ENCODE results near the gene TNPO1.

The TNPO1 gene

DNA sequence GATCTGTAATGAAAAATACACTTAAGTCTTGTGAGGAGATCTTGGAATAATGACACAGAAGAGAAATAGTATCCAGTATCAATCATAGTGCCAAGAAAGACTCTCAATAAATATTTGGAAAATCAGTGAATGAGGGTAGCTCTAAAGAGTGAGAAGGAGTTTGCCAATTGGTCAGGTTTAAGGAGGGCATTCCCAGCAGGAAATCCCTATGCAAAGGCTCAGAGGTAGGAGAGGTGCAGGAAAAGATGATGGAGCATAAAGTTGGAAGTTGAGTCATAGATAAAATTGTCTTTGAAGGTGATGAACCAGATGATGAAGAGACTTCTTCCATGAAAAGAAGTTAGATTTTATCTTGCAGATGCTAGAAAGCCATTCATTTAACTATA, 27.8 kb downstream of the TNPO1 start:
- ATAC-seq (ENCODE audit: insufficient read depth, low read depth) (no peak), DNase-seq (no peak)
- H3K79me2 ChIP-seq (ENCODE audit: insufficient read depth, low read length), result peaks cover 19% of the 10 kb centered on the region
- peaks cover under 1% of the 10 kb centered on the region; the same call in 1 of the 2 replicates for H3K36me3 ChIP-seq (ENCODE audit: insufficient read depth, low read length)
- no peak overlapping the region for H3K27ac ChIP-seq (ENCODE audit: low read length)
- H3K9ac ChIP-seq (ENCODE audit: low read depth, low read length), result no peak overlapping the region
- peaks cover 5% of the 10 kb centered on the region; the same call in 1 of the 2 replicates for H4K20me1 ChIP-seq (ENCODE audit: insufficient read depth, low read length)
- H2AFZ ChIP-seq (ENCODE audit: low read depth, low read length), result no peak overlapping the region
- TF ChIP-seq EZH2 (IDR thresholded peaks at IDR 0.05; ENCODE audit: borderline replicate concordance, low read depth, low read length, severe bottlenecking), result no peak
- TF ChIP-seq, protein P1, sequence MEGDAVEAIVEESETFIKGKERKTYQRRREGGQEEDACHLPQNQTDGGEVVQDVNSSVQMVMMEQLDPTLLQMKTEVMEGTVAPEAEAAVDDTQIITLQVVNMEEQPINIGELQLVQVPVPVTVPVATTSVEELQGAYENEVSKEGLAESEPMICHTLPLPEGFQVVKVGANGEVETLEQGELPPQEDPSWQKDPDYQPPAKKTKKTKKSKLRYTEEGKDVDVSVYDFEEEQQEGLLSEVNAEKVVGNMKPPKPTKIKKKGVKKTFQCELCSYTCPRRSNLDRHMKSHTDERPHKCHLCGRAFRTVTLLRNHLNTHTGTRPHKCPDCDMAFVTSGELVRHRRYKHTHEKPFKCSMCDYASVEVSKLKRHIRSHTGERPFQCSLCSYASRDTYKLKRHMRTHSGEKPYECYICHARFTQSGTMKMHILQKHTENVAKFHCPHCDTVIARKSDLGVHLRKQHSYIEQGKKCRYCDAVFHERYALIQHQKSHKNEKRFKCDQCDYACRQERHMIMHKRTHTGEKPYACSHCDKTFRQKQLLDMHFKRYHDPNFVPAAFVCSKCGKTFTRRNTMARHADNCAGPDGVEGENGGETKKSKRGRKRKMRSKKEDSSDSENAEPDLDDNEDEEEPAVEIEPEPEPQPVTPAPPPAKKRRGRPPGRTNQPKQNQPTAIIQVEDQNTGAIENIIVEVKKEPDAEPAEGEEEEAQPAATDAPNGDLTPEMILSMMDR (IDR thresholded peaks at IDR 0.05; ENCODE audit: borderline replicate concordance, extremely low read depth, low read length, poor library complexity, severe bottlenecking), result no peak
- H3K4me3 ChIP-seq (ENCODE audit: low read depth in 1 of 2, low read length in 2 of 2), result no peak overlapping the region
- no peak overlapping the region for H3K4me2 ChIP-seq (ENCODE audit: insufficient read depth, low read length)
- H3K9me3 ChIP-seq (ENCODE audit: insufficient read depth, low read length, severe bottlenecking), result no peaks in the 10 kb centered on the region
- peaks cover 12% of the 10 kb centered on the region for H3K4me1 ChIP-seq (ENCODE audit: insufficient read depth, low read length)
- peaks cover 12% of the 10 kb centered on the region for H3K27me3 ChIP-seq (ENCODE audit: insufficient read depth, low read length, poor library complexity)

DNA sequence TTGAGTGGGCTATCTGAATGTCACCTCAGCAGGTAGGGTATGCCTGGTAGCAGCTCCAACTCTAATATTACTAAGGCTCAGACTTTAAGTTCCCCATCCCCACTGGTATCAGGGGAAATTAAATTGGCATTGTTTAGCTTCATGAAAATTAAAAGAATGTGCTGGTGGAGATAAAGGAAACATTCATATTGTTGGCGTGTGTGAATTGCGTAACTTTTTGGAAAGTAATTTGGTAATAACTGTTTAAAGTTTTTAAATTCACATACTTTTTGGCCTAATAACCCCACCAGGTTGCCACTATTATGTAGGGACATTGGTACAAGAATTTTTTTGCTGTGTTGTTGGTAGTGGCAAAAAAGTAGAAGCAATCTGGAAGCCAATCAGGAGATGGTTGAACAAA, 29.4 kb downstream of the TNPO1 start:
- Histone ChIP-seq H2AFZ (ENCODE audit: low read depth, low read length) (no peak overlapping the region), H3K27me3 (ENCODE audit: insufficient read depth, low read length, poor library complexity) (peaks cover 9% of the 10 kb centered on the region), H3K36me3 (ENCODE audit: insufficient read depth, low read length) (peaks cover 13% of the 10 kb centered on the region), H3K9ac (ENCODE audit: low read depth, low read length) (no peak overlapping the region), H3K27ac (ENCODE audit: low read length) (no peak overlapping the region), H3K9me3 (ENCODE audit: insufficient read depth, low read length, severe bottlenecking) (no peaks in the 10 kb centered on the region), H4K20me1 (ENCODE audit: insufficient read depth, low read length) (peaks cover 21% of the 10 kb centered on the region; the same call in 1 of the 2 replicates), H3K4me3 (ENCODE audit: low read depth in 1 of 2, low read length in 2 of 2) (no peak overlapping the region), H3K4me2 (ENCODE audit: insufficient read depth, low read length) (no peak overlapping the region), H3K4me1 (ENCODE audit: insufficient read depth, low read length) (peaks cover 28% of the 10 kb centered on the region), H3K79me2 (ENCODE audit: insufficient read depth, low read length) (peaks cover 35% of the 10 kb centered on the region)
- DNase-seq (no peak), ATAC-seq (ENCODE audit: insufficient read depth, low read depth) (no peak)
- TF ChIP-seq, protein P1 (IDR thresholded peaks at IDR 0.05; ENCODE audit: borderline replicate concordance, extremely low read depth, low read length, poor library complexity, severe bottlenecking), result no peak
- no peak for TF ChIP-seq EZH2 (IDR thresholded peaks at IDR 0.05; ENCODE audit: borderline replicate concordance, low read depth, low read length, severe bottlenecking)

DNA sequence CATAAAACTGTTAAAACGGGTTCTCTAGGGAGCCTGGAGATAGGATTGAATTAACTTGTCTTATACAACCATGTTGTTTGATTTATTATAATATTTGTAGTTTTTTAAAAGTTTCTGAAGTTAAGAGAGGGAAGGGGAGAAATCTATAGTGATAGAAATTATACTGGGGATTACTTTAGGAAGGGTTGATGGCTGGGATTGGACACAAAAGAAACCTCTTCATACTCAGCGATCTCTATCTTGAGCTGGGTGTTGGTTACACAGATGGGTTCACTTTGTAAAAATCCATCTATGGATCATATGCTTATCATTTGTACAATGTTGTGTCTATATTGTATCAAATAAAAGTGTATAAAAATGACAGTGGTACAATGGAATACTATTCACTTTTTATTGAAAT, 30.0 kb downstream of the TNPO1 start:
- Histone ChIP-seq H3K27ac (ENCODE audit: low read length) (no peak overlapping the region), H3K4me3 (ENCODE audit: low read depth in 1 of 2, low read length in 2 of 2) (no peak overlapping the region), H3K4me2 (ENCODE audit: insufficient read depth, low read length) (no peak overlapping the region), H2AFZ (ENCODE audit: low read depth, low read length) (no peak overlapping the region), H3K4me1 (ENCODE audit: insufficient read depth, low read length) (peaks cover 34% of the 10 kb centered on the region), H3K27me3 (ENCODE audit: insufficient read depth, low read length, poor library complexity) (peaks cover 9% of the 10 kb centered on the region), H3K9me3 (ENCODE audit: insufficient read depth, low read length, severe bottlenecking) (no peaks in the 10 kb centered on the region), H4K20me1 (ENCODE audit: insufficient read depth, low read length) (peaks cover 25% of the 10 kb centered on the region; the same call in 1 of the 2 replicates), H3K79me2 (ENCODE audit: insufficient read depth, low read length) (peaks cover 41% of the 10 kb centered on the region), H3K9ac (ENCODE audit: low read depth, low read length) (no peak overlapping the region), H3K36me3 (ENCODE audit: insufficient read depth, low read length) (peaks cover 19% of the 10 kb centered on the region)
- ATAC-seq (ENCODE audit: insufficient read depth, low read depth), result no peak
- DNase-seq, result no peak
- TF ChIP-seq, protein P1 (IDR thresholded peaks at IDR 0.05; ENCODE audit: borderline replicate concordance, extremely low read depth, low read length, poor library complexity, severe bottlenecking), result no peak
- no peak for TF ChIP-seq EZH2 (IDR thresholded peaks at IDR 0.05; ENCODE audit: borderline replicate concordance, low read depth, low read length, severe bottlenecking)

All from DND-41 (cell line).